ENCODE results near the gene SLC4A2. TPM values are rescaled to one million over a fixed set of nuclear protein-coding genes. Genes with fewer than 3 reads are reported as not detected.
A peak's percentile ranks its signal among the peaks of the same experiment; 100 is the strongest.

Gene SLC4A2
- total RNA-seq, 4 donors from 2014 or later, result 74.3 to 111 (median 91.4) TPM

GRCh38 chr7:151121380-151122170, 62.2 kb downstream of the SLC4A2 start:
- 75 to 77% methylated on average over 30 of the region's 30 CpGs for WGBS, 2 donors
- H3K36me3 ChIP-seq, result peaks cover 0 to 75% (median 0%) of the 10 kb centered on the region in 3 donors
- H3K9me3 ChIP-seq, result no peaks in the 10 kb centered on the region
- H3K27ac ChIP-seq, result peak overlapping the region in 1 of 4 donors; percentile 2
- no peaks in the 10 kb centered on the region for H3K27me3 ChIP-seq
- H3K4me1 ChIP-seq, result peaks cover 0 to 19% (median 13%) of the 10 kb centered on the region in 4 donors
- H3K4me3 ChIP-seq, result no peak overlapping the region
- no peak for DNase-seq (ENCODE audit: low spot score in 2 of 2)
- no peak for TF ChIP-seq POLR2A (IDR thresholded peaks at IDR 0.05)
- TF ChIP-seq EP300 (IDR thresholded peaks at IDR 0.05), result no peak
- TF ChIP-seq CTCF (IDR thresholded peaks at IDR 0.05), result no peak

GRCh38 chr7:151122276-151122675, 62.9 kb downstream of the SLC4A2 start:
- 71 to 75% methylated on average over 24 of the region's 24 CpGs for WGBS, 2 donors
- no peak for DNase-seq (ENCODE audit: low spot score in 2 of 2)
- Histone ChIP-seq H3K4me3 (no peak overlapping the region), H3K4me1 (peaks cover 0 to 19% (median 13%) of the 10 kb centered on the region in 4 donors), H3K27me3 (no peaks in the 10 kb centered on the region), H3K9me3 (no peaks in the 10 kb centered on the region), H3K36me3 (peaks cover 0 to 75% (median 0%) of the 10 kb centered on the region in 3 donors), H3K27ac (peak overlapping the region in 1 of 4 donors; percentile 2)
- TF ChIP-seq CTCF (IDR thresholded peaks at IDR 0.05) (no peak), POLR2A (IDR thresholded peaks at IDR 0.05) (no peak), EP300 (IDR thresholded peaks at IDR 0.05) (no peak)

GRCh38 chr7:151122796-151123157, 63.4 kb downstream of the SLC4A2 start:
- TF ChIP-seq POLR2A (IDR thresholded peaks at IDR 0.05), result no peak
- no peak for TF ChIP-seq CTCF (IDR thresholded peaks at IDR 0.05)
- TF ChIP-seq EP300 (IDR thresholded peaks at IDR 0.05), result no peak
- 91% methylated on average over 25 to 29 of the region's 29 CpGs for whole genome bisulfite sequencing, 2 donors
- Histone ChIP-seq H3K4me3 (no peak overlapping the region), H3K27ac (no peak overlapping the region), H3K9me3 (no peaks in the 10 kb centered on the region), H3K27me3 (no peaks in the 10 kb centered on the region), H3K36me3 (peaks cover 0 to 75% (median 0%) of the 10 kb centered on the region in 3 donors), H3K4me1 (peaks cover 0 to 19% (median 13%) of the 10 kb centered on the region in 4 donors)
- DNase-seq (ENCODE audit: low spot score in 2 of 2), result no peak

GRCh38 chr7:151123158-151123821, 63.9 kb downstream of the SLC4A2 start:
- H3K36me3 ChIP-seq, result peaks cover 0 to 75% (median 0%) of the 10 kb centered on the region in 3 donors
- H3K4me1 ChIP-seq, result peaks cover 0 to 19% (median 13%) of the 10 kb centered on the region in 4 donors
- DNase-seq (ENCODE audit: low spot score in 2 of 2), result no peak
- no peaks in the 10 kb centered on the region for H3K9me3 ChIP-seq
- WGBS, 2 donors, result 90 to 91% methylated on average over 41 to 50 of the region's 50 CpGs
- H3K4me3 ChIP-seq, result no peak overlapping the region
- H3K27ac ChIP-seq, result no peak overlapping the region
- TF ChIP-seq POLR2A (IDR thresholded peaks at IDR 0.05) (no peak), CTCF (IDR thresholded peaks at IDR 0.05) (no peak), EP300 (IDR thresholded peaks at IDR 0.05) (no peak)
- no peaks in the 10 kb centered on the region for H3K27me3 ChIP-seq

Data from tibial nerve (tissue), 4 donors.